C4-2B (cell line): ENCODE results near the gene KCNK4.

Experiments
- H3K27ac ChIP-seq: fragments of 450-650 bp; 2 replicates; pipeline ENCODE4 v1.5.1; 2017
- ZFX ChIP-seq: fragments of 450-650 bp; IDR thresholded peaks from 2 replicates; pipeline ENCODE4 v1.6.1; 2017
- TF ChIP-seq, protein P1 (sequence below): fragments of 450-650 bp; conservative IDR thresholded peaks from 2 replicates; pipeline ENCODE4 v1.5.1; 2017; ENCODE audit warnings: mild to moderate bottlenecking

Gene KCNK4

DNA sequence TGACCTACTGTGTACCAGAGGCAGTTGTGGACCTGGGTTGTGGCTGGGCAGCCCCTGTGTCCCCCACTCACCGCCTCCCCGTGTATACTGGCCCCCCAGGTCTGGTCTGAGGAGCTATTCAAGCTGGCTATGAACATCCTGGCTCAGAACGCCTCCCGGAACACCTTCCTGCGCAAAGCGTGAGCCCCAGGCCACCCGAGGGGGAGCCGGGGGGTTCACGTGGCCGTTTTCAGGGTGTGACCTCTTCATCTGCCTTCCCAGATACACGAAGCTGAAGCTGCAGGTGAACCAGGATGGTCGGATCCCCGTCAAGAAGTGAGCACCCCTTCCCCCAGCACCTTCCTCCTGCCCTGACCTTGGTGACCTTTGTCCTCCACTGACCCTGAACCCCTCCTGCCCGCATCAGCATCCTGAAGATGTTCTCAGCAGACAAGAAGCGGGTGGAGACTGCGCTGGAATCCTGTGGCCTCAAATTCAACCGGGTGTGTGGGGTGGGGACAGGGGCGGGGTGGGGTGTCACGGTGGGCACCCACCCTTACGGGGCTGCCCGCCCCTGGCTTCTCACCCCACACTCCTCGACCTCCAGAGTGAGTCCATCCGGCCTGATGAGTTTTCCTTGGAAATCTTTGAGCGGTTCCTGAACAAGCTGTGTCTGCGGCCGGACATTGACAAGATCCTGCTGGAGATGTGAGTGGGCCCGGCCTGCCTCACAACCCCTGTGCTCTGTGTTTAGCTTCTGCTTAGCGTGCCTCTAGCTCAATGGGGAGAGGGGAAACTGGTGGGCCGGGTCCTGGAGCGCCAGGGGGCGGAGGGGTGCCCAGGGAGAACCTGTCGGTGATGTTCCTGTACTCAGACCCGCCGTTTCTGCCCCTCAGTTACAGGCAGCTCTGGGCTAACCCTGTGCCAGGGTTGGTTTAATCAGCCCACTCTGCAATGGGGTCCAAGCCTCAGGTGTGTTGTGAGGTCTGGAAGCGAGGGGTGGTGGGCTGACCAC is 35.7 kb upstream of the KCNK4 start:
- H3K27ac ChIP-seq, result no peak overlapping the region
- TF ChIP-seq, protein P1, sequence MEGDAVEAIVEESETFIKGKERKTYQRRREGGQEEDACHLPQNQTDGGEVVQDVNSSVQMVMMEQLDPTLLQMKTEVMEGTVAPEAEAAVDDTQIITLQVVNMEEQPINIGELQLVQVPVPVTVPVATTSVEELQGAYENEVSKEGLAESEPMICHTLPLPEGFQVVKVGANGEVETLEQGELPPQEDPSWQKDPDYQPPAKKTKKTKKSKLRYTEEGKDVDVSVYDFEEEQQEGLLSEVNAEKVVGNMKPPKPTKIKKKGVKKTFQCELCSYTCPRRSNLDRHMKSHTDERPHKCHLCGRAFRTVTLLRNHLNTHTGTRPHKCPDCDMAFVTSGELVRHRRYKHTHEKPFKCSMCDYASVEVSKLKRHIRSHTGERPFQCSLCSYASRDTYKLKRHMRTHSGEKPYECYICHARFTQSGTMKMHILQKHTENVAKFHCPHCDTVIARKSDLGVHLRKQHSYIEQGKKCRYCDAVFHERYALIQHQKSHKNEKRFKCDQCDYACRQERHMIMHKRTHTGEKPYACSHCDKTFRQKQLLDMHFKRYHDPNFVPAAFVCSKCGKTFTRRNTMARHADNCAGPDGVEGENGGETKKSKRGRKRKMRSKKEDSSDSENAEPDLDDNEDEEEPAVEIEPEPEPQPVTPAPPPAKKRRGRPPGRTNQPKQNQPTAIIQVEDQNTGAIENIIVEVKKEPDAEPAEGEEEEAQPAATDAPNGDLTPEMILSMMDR, result no peak
- TF ChIP-seq ZFX, result no peak

DNA sequence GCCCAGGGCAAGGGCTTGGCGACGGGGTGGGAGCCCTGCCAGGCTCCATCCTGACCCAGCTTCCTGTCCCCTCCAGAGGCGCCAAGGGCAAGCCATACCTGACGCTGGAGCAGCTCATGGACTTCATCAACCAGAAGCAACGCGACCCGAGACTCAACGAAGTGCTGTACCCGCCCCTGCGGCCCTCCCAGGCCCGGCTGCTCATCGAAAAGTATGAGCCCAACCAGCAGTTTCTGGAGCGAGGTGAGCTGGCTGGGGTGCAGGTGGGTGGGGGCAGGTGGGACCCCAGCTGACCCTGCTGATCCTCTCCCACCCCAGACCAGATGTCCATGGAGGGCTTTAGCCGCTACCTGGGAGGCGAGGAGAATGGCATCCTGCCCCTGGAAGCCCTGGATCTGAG is 34.8 kb upstream of the KCNK4 start:
- TF ChIP-seq, protein P1, result no peak
- TF ChIP-seq ZFX, result no peak
- no peak overlapping the region for H3K27ac ChIP-seq

DNA sequence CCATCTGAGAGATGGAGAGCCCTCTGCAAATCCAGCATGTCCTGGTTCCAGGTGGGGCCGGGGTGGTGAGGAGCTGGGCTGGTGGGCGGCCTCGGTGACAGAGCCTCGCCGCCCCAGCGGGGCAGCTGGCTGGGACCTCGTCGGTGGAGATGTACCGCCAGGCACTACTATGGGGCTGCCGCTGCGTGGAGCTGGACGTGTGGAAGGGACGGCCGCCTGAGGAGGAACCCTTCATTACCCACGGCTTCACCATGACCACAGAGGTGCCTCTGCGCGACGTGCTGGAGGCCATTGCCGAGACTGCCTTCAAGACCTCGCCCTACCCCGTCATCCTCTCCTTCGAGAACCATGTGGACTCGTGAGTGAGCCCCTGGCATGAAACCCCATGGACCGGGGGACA is 32.7 kb upstream of the KCNK4 start:
- TF ChIP-seq ZFX, result no peak

DNA sequence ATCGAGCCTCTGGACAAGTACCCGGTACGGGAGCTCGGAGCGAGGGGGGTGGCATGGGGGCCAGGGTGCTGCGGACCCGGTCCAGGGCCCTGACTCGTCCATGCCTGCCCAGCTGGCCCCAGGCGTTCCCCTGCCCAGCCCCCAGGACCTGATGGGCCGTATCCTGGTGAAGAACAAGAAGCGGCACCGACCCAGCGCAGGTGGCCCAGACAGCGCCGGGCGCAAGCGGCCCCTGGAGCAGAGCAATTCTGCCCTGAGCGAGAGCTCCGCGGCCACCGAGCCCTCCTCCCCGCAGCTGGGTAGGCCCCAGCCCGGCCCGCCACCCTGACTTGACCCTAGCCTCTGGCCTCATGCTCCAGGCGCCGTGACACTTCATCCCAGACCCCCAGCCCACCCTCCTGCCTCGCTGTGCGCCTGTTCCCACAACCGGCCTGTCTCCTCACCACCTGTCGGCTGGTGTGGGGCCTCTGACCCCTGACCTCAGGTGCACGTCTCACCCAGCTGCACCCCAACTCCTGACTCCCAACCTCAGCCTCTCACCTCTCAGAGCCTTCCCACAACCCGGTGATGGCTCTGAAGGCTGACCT is 32.1 kb upstream of the KCNK4 start:
- H3K27ac ChIP-seq, result no peak overlapping the region
- TF ChIP-seq ZFX, result no peak
- TF ChIP-seq, protein P1, result no peak

More for the DNA sequence above, 32.7 kb upstream of the KCNK4 start:
- H3K27ac ChIP-seq, result no peak overlapping the region

DNA sequence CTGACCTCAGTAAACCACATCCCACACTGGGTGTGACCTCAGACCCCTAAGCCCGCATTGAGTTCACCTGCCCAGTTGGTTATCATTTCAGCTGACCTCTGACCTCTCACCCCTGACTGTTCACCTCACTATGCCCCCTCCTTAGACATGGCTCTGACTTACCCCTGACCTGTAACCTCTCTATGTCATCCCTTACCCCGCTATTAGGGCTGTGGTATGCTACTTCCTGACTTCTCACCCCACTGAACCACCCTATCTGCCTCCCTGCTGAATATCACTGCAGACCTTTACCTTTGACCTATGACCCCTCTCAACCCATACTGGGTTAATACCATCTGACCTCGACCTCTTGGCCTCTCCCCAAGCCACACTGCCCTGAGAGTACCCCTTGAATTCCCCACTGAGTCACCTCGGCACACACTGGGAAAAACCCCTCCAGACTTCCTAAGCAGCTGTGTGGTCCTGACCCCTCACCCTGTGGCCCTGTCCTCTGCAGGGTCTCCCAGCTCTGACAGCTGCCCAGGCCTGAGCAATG is 31.5 kb upstream of the KCNK4 start:
- TF ChIP-seq, protein P1, result no peak
- TF ChIP-seq ZFX, result no peak

DNA sequence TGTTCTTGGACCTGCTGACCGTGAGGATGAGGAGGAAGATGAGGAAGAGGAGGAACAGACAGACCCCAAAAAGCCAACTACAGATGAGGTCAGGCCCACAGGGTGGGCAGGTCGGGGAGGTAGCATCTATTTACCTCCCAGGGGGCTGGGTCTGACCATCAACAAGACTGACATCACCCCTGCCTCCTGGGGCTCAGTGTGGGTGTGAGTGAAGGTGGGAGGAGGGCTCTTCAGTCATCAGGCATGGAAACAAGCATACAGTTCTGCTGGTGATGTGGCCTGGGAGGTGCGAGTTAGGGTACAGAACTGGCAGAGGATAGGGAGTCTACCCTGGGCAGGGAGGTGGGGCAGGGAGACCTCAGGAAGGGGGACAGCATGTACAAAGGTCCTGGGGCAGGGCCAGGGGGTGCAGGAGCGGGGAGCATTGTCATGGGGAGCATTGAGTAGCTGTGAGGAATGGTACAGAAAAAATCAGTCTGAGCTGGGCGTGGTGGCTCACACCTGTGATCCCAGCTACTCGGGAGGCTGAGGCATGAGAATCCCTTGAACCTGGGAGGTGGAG is 30.9 kb upstream of the KCNK4 start:
- TF ChIP-seq, protein P1, result no peak
- no peak for TF ChIP-seq ZFX

More for the DNA sequence above, 31.5 kb upstream of the KCNK4 start:
- H3K27ac ChIP-seq, result no peak overlapping the region

DNA sequence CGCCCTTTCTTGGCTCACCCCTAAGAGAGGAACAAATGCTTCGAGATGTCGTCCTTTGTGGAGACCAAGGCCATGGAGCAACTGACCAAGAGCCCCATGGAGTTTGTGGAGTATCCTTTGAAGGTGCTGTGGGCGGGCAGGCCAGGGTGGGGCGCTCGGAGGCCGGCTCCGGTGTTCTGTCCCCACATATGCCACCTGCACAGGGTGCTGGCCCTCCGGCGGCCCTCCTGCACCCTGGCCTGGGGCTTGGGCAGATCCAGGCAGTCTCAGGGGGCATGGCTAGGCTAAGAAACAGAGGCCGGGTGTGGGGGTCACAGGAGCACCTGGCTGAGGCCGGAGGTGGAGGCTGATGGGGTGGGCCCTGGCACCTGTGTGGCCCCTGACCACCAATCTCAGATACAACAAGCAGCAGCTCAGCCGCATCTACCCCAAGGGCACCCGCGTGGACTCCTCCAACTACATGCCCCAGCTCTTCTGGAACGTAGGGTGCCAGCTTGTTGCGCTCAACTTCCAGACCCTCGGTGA is 29.5 kb upstream of the KCNK4 start:
- TF ChIP-seq ZFX, result no peak
- TF ChIP-seq, protein P1, result no peak
- no peak overlapping the region for H3K27ac ChIP-seq

More for the DNA sequence above, 30.9 kb upstream of the KCNK4 start:
- H3K27ac ChIP-seq, result no peak overlapping the region
